ENCODE data around the gene AP3S2.

DNA sequence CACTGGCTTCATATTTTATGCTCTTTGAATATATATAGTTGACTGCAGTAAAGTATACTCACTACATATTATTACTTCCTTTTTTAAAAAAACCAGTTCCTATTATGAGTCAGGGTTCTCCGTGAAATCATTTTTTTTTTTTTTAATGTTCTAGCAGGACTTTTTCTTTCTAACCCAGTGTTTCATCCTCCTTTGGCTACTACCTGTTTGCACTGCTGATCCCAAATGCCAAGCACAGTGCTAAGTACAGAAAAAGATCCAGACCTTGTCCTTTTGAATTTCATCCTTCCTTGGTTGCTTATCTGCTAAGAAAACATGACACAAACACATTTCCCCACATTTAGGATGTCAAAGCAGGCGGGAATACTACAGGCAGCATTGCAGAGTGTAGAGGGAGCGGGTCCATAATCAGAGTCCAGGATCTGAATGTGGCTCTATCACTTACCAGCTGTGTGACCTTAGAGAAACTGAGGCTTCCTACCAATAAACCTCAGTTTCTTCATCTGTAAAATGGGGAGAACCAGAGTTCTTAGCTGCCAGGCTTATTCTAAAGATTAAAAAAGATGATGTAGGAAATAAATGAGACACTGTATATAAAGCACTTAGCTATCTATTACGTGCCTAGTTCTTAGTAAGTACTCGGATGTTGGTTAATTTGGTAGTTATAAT is 42.0 kb downstream of the AP3S2 start:
- TF ChIP-seq, protein P1, sequence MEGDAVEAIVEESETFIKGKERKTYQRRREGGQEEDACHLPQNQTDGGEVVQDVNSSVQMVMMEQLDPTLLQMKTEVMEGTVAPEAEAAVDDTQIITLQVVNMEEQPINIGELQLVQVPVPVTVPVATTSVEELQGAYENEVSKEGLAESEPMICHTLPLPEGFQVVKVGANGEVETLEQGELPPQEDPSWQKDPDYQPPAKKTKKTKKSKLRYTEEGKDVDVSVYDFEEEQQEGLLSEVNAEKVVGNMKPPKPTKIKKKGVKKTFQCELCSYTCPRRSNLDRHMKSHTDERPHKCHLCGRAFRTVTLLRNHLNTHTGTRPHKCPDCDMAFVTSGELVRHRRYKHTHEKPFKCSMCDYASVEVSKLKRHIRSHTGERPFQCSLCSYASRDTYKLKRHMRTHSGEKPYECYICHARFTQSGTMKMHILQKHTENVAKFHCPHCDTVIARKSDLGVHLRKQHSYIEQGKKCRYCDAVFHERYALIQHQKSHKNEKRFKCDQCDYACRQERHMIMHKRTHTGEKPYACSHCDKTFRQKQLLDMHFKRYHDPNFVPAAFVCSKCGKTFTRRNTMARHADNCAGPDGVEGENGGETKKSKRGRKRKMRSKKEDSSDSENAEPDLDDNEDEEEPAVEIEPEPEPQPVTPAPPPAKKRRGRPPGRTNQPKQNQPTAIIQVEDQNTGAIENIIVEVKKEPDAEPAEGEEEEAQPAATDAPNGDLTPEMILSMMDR (conservative IDR thresholded peaks at IDR 0.05; ENCODE audit: low read depth, low read length): no peak
- TF ChIP-seq RFX5 (IDR thresholded peaks at IDR 0.05; ENCODE audit: low read depth, low read length): no peak
- no peak for TF ChIP-seq NFE2L2 (IDR thresholded peaks at IDR 0.05; ENCODE audit: low read depth, low read length)
- TF ChIP-seq MXI1 (IDR thresholded peaks at IDR 0.05; ENCODE audit: borderline replicate concordance, low read depth, low read length): no peak
- no peak for TF ChIP-seq POLR2A (IDR thresholded peaks at IDR 0.05; ENCODE audit: low read depth, low read length)
- no peak for TF ChIP-seq RAD21 (IDR thresholded peaks at IDR 0.05; ENCODE audit: low read length)
- TF ChIP-seq, protein P2, sequence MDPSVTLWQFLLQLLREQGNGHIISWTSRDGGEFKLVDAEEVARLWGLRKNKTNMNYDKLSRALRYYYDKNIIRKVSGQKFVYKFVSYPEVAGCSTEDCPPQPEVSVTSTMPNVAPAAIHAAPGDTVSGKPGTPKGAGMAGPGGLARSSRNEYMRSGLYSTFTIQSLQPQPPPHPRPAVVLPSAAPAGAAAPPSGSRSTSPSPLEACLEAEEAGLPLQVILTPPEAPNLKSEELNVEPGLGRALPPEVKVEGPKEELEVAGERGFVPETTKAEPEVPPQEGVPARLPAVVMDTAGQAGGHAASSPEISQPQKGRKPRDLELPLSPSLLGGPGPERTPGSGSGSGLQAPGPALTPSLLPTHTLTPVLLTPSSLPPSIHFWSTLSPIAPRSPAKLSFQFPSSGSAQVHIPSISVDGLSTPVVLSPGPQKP (IDR thresholded peaks at IDR 0.05; ENCODE audit: borderline replicate concordance, low read depth, low read length): no peak
- TF ChIP-seq, protein P3, sequence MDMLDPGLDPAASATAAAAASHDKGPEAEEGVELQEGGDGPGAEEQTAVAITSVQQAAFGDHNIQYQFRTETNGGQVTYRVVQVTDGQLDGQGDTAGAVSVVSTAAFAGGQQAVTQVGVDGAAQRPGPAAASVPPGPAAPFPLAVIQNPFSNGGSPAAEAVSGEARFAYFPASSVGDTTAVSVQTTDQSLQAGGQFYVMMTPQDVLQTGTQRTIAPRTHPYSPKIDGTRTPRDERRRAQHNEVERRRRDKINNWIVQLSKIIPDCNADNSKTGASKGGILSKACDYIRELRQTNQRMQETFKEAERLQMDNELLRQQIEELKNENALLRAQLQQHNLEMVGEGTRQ (IDR thresholded peaks at IDR 0.05; ENCODE audit: low read depth, low read length): no peak
- TF ChIP-seq CEBPB (IDR thresholded peaks at IDR 0.05; ENCODE audit: low read depth, low read length): no peak
- no peak for TF ChIP-seq SMC3 (IDR thresholded peaks at IDR 0.05; ENCODE audit: low read depth, low read length)
- no peak for TF ChIP-seq BHLHE40 (IDR thresholded peaks at IDR 0.05; ENCODE audit: low read depth, low read length)
